Melanocyte of skin (primary cell): ENCODE data around the gene RFFL. TPM values are rescaled to one million over a fixed set of nuclear protein-coding genes. Genes with fewer than 3 reads are reported as not detected.

Experiments used
- small RNA-seq, 2 donors: library from RNA; depleted of rRNA; stranded (forward); fragments of <200 nt; gene quantifications; one replicate each; pipeline ENCODE3, GENCODE V24; 2012
- total RNA-seq, 2 donors: library from RNA; depleted of rRNA; stranded (reverse); fragments of >200 nt; gene quantifications; 2 replicates each; pipeline ENCODE4 v1.2.3, GENCODE V29; 2012

RFFL gene
- total RNA-seq: 1 to 10 TPM; 10.0 TPM

GRCh38 chr17:35063514-35064223 is at the start of gene RFFL:
TSS of gene RFFL (minus strand) at chr17:35063707. CDS start at chr17:35026553, 37,154 bp downstream.

GRCh38 chr17:34980353-34980680 is 83.2 kb downstream of the RFFL start, which contains the start of gene LIG3:
TSS of gene LIG3 (plus strand) at chr17:34980512. CDS start at chr17:34983006, 2,494 bp downstream.

GRCh38 chr17:34961093-34961911 is 102.2 kb downstream of the RFFL start, which contains the start of the genes CCT6B and ZNF830:
TSS of gene CCT6B (minus strand) at chr17:34961460. CDS start at chr17:34961393, 67 bp downstream.
TSS of gene ZNF830 (plus strand) at chr17:34961540. CDS start at chr17:34961567, 27 bp downstream.

Small RNA genes within 50 kb of the gene (small RNA-seq; reads per million reads assigned to genes)
- gene AC004223.1 (0 to 0.47 reads per million in 2 donors), gene RNU6-840P (0 reads per million in 2 donors)

Other genes starting within 250 kb of the RFFL start
- gene CCT6B, start 102.2 kb downstream of the RFFL start, total RNA-seq: 1 to 10 TPM in 1 of 2 donors, under 1 TPM in 1; 0.67 to 2.8 TPM
- gene ZNF830, start 102.2 kb downstream of the RFFL start, total RNA-seq: 1 to 10 TPM; 6.9 to 10.0 TPM
- 10 to 100 TPM; 27.9 to 30.6 TPM for gene LIG3, start 83.2 kb downstream of the RFFL start, total RNA-seq
- 1 to 10 TPM; 9.6 to 9.7 TPM for gene RAD51D, start 56.2 kb upstream of the RFFL start, total RNA-seq
- not detected for gene FNDC8, start 57.9 kb upstream of the RFFL start, total RNA-seq
- gene NLE1, start 78.6 kb upstream of the RFFL start, total RNA-seq: 10 to 100 TPM in 1 of 2 donors, 1 to 10 TPM in 1; 10.0 to 20.0 TPM
- not detected for gene UNC45B, start 84.1 kb upstream of the RFFL start, total RNA-seq
- not detected for gene SLC35G3, start 130.7 kb upstream of the RFFL start, total RNA-seq
- gene SLFN5, start 179.4 kb upstream of the RFFL start, total RNA-seq: 100 to 1,000 TPM in 1 of 2 donors, 10 to 100 TPM in 1; 61.9 to 125 TPM